ENCODE results near the gene HSPA12B. TPM values are rescaled to one million over a fixed set of nuclear protein-coding genes. Genes with fewer than 3 reads are reported as not detected.

Gene HSPA12B
- total RNA-seq, 1 experiment from 2014 or later = 6.3 TPM

DNA sequence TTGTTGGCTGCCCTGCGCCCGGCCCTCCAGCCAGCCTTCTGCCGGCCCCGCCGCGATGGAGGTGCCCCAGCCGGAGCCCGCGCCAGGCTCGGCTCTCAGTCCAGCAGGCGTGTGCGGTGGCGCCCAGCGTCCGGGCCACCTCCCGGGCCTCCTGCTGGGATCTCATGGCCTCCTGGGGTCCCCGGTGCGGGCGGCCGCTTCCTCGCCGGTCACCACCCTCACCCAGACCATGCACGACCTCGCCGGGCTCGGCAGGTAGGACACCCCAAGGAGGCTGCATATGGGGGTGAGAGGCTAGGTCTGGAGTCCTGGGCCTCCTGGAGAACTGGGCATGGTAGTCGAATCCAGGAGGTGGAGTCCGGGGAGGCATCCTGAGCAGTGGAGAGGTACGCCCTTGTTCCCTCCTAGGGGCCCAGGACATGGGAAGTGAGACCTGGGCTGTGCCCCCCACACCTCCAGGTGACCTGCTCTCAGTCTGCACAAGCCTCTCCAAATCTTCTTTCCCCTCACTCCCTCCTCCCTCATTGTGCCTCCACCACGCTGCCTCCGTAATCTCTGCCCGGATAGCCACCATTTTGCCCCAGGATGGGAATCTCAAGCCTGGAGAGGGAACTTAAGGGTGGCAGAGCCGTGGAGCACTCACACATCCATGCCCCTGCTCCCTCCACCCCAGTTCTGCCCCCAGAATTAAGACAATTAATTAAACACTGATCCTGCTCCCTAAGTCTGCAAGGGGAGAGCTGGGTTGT lies 64.2 kb downstream of the HSPA12B start:
- DNase-seq (ENCODE audit: low spot score) (no peak), ATAC-seq (no peak)
- Mint-ChIP-seq H3K9me3 (no peaks in the 10 kb centered on the region), H3K4me3 (peak overlapping the region; percentile 79), H3K4me1 (peaks cover 53% of the 10 kb centered on the region), H3K27ac (no peak overlapping the region), H3K27me3 (ENCODE audit: low read depth) (peaks cover 8% of the 10 kb centered on the region; the same call in 1 of the 2 replicates), H3K36me3 (peaks cover 9% of the 10 kb centered on the region)
- TF ChIP-seq, protein P1, sequence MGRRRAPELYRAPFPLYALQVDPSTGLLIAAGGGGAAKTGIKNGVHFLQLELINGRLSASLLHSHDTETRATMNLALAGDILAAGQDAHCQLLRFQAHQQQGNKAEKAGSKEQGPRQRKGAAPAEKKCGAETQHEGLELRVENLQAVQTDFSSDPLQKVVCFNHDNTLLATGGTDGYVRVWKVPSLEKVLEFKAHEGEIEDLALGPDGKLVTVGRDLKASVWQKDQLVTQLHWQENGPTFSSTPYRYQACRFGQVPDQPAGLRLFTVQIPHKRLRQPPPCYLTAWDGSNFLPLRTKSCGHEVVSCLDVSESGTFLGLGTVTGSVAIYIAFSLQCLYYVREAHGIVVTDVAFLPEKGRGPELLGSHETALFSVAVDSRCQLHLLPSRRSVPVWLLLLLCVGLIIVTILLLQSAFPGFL (CRISPR knock-in tag; IDR thresholded peaks at IDR 0.05; ENCODE audit: borderline replicate concordance) = no peak
- peak; percentile 87 for TF ChIP-seq ZNF121 (CRISPR knock-in tag; IDR thresholded peaks at IDR 0.05)
- no peak for TF ChIP-seq ZNF232 (CRISPR knock-in tag; IDR thresholded peaks at IDR 0.05)
- TF ChIP-seq ZNF423 (CRISPR knock-in tag; IDR thresholded peaks at IDR 0.05) = peak; percentile 83
- peak; percentile 20; the same call in 1 of the 2 replicates for TF ChIP-seq FOXP1 (CRISPR knock-in tag; IDR thresholded peaks at IDR 0.05; ENCODE audit: borderline replicate concordance)
- POLR2A ChIA-PET = no interaction called here
- CTCF ChIA-PET = interaction anchor here (1.7 to 2.8 kb wide), 3 partner anchors 11 to 23 kb away, joined by 4 to 29 read pairs (median 12); partner anchors contain the start of genes AP5S1 and CENPB

DNA sequence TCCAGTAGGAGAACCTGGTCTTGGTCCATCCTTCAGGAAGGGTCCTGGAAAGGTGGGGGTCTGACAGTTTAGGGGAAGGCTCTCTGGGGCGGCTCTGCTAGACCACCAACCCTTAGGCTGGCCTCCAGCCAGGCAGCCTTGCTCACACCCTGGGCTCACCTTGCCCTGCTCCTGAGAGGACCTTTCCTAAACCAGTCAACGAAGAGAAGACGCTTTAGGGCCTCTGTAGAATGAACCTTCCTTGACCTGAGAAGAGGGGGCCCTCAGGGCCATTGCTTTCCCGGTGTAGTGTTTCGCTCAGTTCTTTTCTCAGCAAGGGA lies 64.7 kb downstream of the HSPA12B start:
- ATAC-seq (no peak), DNase-seq (ENCODE audit: low spot score) (no peak)
- POLR2A ChIA-PET = no interaction called here
- peaks cover 8% of the 10 kb centered on the region; the same call in 1 of the 2 replicates for H3K27me3 Mint-ChIP-seq (ENCODE audit: low read depth)
- TF ChIP-seq ZNF396 (CRISPR knock-in tag; IDR thresholded peaks at IDR 0.05; ENCODE audit: borderline replicate concordance) (no peak), GABPB1 (CRISPR knock-in tag; IDR thresholded peaks at IDR 0.05) (0 out of 2 replicates have a peak, but pooled peaks have one; percentile 17)
- no peaks in the 10 kb centered on the region for H3K9me3 Mint-ChIP-seq
- peaks cover 53% of the 10 kb centered on the region for H3K4me1 Mint-ChIP-seq
- H3K36me3 Mint-ChIP-seq = peaks cover 13% of the 10 kb centered on the region
- peak overlapping the region; percentile 79 for H3K4me3 Mint-ChIP-seq
- H3K27ac Mint-ChIP-seq = peak overlapping the region; percentile 61; the same call in 1 of the 2 replicates
- CTCF ChIA-PET = no interaction called here

DNA sequence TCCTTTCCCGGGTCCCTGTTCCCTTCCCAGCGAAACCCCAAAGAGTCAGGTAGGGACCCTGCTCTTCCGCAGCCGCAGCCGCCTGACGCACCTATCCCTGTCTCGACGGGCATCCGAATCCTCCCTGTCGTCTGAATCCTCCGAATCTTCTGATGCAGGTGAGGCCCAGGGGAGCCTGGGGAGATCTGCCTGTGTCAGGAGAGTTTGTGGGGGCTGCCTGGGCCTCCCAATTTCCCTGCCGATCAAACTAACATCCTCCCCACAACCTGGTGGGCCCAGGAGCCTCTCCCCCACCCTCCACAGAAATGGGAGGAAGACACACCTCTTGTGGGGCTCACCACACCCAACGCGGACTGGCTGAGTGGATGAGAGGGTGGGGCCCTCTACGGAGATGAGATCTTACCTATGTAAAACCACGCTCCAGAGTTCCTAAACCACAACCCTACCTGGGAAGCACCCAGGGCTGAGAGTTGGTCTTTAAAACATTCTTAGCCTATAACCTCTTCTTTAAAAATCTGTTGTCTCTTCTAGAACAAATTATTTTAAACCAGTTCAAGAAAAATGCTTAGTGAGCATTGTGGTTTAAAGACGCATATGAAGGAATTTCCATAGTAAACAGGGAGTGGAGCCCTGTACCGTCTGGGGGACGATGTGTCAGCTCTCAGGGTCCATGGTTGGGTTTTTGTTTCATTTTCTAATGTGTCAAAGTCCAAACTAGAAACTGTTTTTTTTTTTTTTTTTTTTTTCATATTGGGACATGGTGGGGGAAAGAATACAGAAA lies 65.3 kb downstream of the HSPA12B start:
- no peak for ATAC-seq
- POLR2A ChIA-PET = no interaction called here
- H3K27ac Mint-ChIP-seq = peak overlapping the region; percentile 61

DNA sequence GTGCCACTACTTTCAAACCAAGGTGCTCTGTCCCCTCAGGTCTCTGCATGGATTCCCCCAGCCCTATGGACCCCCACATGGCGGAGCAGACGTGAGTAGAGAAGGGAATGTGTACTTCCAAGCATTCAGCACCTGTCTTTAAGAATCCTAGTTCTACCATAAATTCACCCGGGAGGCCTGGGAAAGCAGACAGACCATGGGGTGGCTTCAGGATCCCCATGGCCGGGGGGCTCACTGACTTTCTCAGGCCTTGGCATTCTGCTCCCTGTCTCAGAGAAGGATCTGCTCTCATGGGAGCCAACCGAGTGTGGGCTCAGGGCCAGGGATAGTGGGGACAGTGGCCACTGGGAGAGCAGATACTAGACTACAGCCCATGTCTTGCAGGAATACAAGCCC lies 65.9 kb downstream of the HSPA12B start:
- DNase-seq (ENCODE audit: low spot score) (no peak), ATAC-seq (no peak)
- Mint-ChIP-seq H3K27ac (peak overlapping the region; percentile 66; the same call in 1 of the 2 replicates), H3K27me3 (ENCODE audit: low read depth) (peaks cover 5% of the 10 kb centered on the region; the same call in 1 of the 2 replicates), H3K4me3 (no peak overlapping the region), H3K36me3 (peaks cover 24% of the 10 kb centered on the region), H3K4me1 (peaks cover 53% of the 10 kb centered on the region), H3K9me3 (no peaks in the 10 kb centered on the region)
- ChIA-PET CTCF (interaction anchor here (0.7 to 3.9 kb wide), 5 partner anchors 12 to 53 kb away, joined by 3 to 79 read pairs (median 5); partner anchors contain the start of genes ADISSP, AP5S1, CENPB and SPEF1), POLR2A (no interaction called here)
- no peak for TF ChIP-seq SOX15 (CRISPR knock-in tag; IDR thresholded peaks at IDR 0.05)
- no peak for TF ChIP-seq ERG (CRISPR knock-in tag; IDR thresholded peaks at IDR 0.05)
- no peak for TF ChIP-seq ZNF423 (CRISPR knock-in tag; IDR thresholded peaks at IDR 0.05)

More for the DNA sequence above, 65.3 kb downstream of the HSPA12B start:
- H3K27me3 Mint-ChIP-seq (ENCODE audit: low read depth) = peaks cover 5% of the 10 kb centered on the region; the same call in 1 of the 2 replicates
- H3K4me1 Mint-ChIP-seq = peaks cover 53% of the 10 kb centered on the region
- no peak for DNase-seq (ENCODE audit: low spot score)
- TF ChIP-seq MXD4 (CRISPR knock-in tag; IDR thresholded peaks at IDR 0.05; ENCODE audit: borderline replicate concordance) (no peak), E2F1 (CRISPR knock-in tag; IDR thresholded peaks at IDR 0.05) (no peak), HMGA2 (CRISPR knock-in tag; IDR thresholded peaks at IDR 0.05) (no peak)
- H3K36me3 Mint-ChIP-seq = peaks cover 18% of the 10 kb centered on the region
- H3K4me3 Mint-ChIP-seq = peak overlapping the region; percentile 79
- CTCF ChIA-PET = interaction anchor here (0.7 to 3.9 kb wide), 2 partner anchors 22 to 30 kb away, joined by 3 to 79 read pairs; partner anchors contain the start of genes ADISSP and AP5S1
- H3K9me3 Mint-ChIP-seq = no peaks in the 10 kb centered on the region
